ENCODE results near the gene DYNC2I2.
"Not testable (repeated sequence)": the region's sequence is repeated elsewhere in the genome, so short reads cannot be mapped to it uniquely, and the experiment has no call there.

DYNC2I2 gene

GRCh38 chr9:128702445-128702948 lies 45.9 kb upstream of the DYNC2I2 start, which contains the start of gene PKN3:
TSS of gene PKN3 (plus strand) at chr9:128702503. CDS start at chr9:128702916, 413 bp downstream.
- Histone ChIP-seq H3K9me3 (ENCODE audit: control extremely low read depth in 1 of 5, control insufficient read depth in 4 of 5, insufficient read depth in 2 of 5, low read depth in 1 of 5, low read length in 4 of 5) (no peaks in the 10 kb centered on the region), H3K4me1 (ENCODE audit: control extremely low read depth in 1 of 4, control insufficient read depth in 4 of 4, insufficient read depth in 4 of 4, low read length in 3 of 4) (peaks cover 0 to 18% (median 11%) of the 10 kb centered on the region in 4 experiments), H3K36me3 (ENCODE audit: control insufficient read depth in 4 of 4, insufficient read depth in 4 of 4, low read length in 3 of 4) (peaks cover 0 to 25% (median 11%) of the 10 kb centered on the region in 4 experiments), H3K27me3 (replicated peaks in 2 of 5; ENCODE audit: control insufficient read depth in 4 of 5, insufficient read depth in 5 of 5, low read length in 4 of 5) (no peaks in the 10 kb centered on the region), H3K27ac (ENCODE audit: insufficient read depth in 1 of 2, low read depth in 1 of 2, low read length in 2 of 2, poor library complexity in 1 of 2, severe bottlenecking in 2 of 2) (peak within 1 kb of the TSS in 1 of 2 experiments; percentile 58), H3K4me3 (ENCODE audit: control insufficient read depth in 1 of 7, extremely low read depth in 1 of 7, insufficient read depth in 4 of 7, low read depth in 2 of 7, low read length in 6 of 7) (peak within 1 kb of the TSS; percentile 65 to 94 (median 81))
- ChIA-PET CTCF (interaction anchor here (0.6 to 1.6 kb wide), 8 partner anchors 10 to 93 kb away, joined by 3 to 14 read pairs (median 3); no protein-coding TSS in a partner anchor), POLR2A (interaction anchor here (0.6 to 0.7 kb wide), 2 partner anchors 14 to 116 kb away, joined by 3 read pairs; partner anchors contain the start of gene ENDOG)
- WGBS (ENCODE audit: insufficient coverage) = 1% methylated on average over 46 of the region's 65 CpGs
- DNase-seq = peak; percentile 80 to 90 (median 90)

DNA sequence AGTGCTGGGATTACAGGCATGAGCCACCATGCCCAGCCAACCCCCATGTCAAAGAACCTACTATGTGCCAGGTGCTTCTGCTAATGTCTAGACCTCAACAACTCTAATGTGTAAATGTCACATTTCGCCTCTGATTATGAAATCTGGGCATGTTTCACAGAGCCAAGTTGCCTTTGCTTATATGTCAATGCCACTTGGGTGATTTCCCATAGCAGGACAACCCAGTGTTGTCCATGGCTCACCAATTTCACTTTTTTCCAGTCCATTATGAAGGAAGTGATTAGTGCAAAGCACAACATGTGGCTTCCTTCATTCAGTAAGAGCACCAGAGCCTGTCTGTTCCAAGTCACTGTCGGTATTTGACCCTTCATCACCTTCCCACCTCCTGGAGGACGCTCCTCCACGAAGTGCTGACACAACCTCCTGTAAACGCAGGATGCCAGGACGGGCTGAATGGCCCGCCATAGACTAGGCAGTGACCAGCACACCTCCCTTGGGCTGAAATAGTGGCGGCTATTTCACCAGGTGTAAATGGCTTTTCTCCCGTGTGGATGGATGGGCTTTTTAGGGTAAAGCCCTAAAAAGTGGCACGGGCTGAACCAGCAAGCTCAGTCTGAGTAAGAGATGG lies 44.7 kb upstream of the DYNC2I2 start:
- no peak for DNase-seq

GRCh38 chr9:128699096-128699795 lies 42.6 kb upstream of the DYNC2I2 start:
- H3K27ac ChIP-seq (ENCODE audit: insufficient read depth in 1 of 2, low read depth in 1 of 2, low read length in 2 of 2, poor library complexity in 1 of 2, severe bottlenecking in 2 of 2); H3K4me3 ChIP-seq (ENCODE audit: control insufficient read depth in 1 of 7, extremely low read depth in 1 of 7, insufficient read depth in 4 of 7, low read depth in 2 of 7, low read length in 6 of 7); H3K9me3 ChIP-seq (ENCODE audit: control extremely low read depth in 1 of 5, control insufficient read depth in 4 of 5, insufficient read depth in 2 of 5, low read depth in 1 of 5, low read length in 4 of 5); DNase-seq; H3K27me3 ChIP-seq (replicated peaks in 2 of 5; ENCODE audit: control insufficient read depth in 4 of 5, insufficient read depth in 5 of 5, low read length in 4 of 5): not testable (repeated sequence)
- ChIA-PET POLR2A (interaction anchor here (0.6 kb wide), 1 partner anchor 228 kb away, joined by 3 read pairs; no protein-coding TSS in a partner anchor), CTCF (interaction anchor here (1.6 kb wide), 1 partner anchor 7 kb away, joined by 10 read pairs; no protein-coding TSS in a partner anchor)
- Histone ChIP-seq H3K36me3 (ENCODE audit: control insufficient read depth in 4 of 4, insufficient read depth in 4 of 4, low read length in 3 of 4) (peaks cover 2 to 20% (median 12%) of the 10 kb centered on the region in 4 experiments), H3K4me1 (ENCODE audit: control extremely low read depth in 1 of 4, control insufficient read depth in 4 of 4, insufficient read depth in 4 of 4, low read length in 3 of 4) (peaks cover 0 to 18% (median 11%) of the 10 kb centered on the region in 4 experiments)
- WGBS (ENCODE audit: insufficient coverage) = 97% methylated on average over 17 of the region's 30 CpGs

More for the DNA sequence above, 44.7 kb upstream of the DYNC2I2 start:
- Histone ChIP-seq H3K27ac (ENCODE audit: insufficient read depth in 1 of 2, low read depth in 1 of 2, low read length in 2 of 2, poor library complexity in 1 of 2, severe bottlenecking in 2 of 2) (no peak overlapping the region), H3K4me3 (ENCODE audit: control insufficient read depth in 1 of 7, extremely low read depth in 1 of 7, insufficient read depth in 4 of 7, low read depth in 2 of 7, low read length in 6 of 7) (no peak overlapping the region), H3K9me3 (ENCODE audit: control extremely low read depth in 1 of 5, control insufficient read depth in 4 of 5, insufficient read depth in 2 of 5, low read depth in 1 of 5, low read length in 4 of 5) (no peaks in the 10 kb centered on the region), H3K27me3 (replicated peaks in 2 of 5; ENCODE audit: control insufficient read depth in 4 of 5, insufficient read depth in 5 of 5, low read length in 4 of 5) (no peaks in the 10 kb centered on the region), H3K4me1 (ENCODE audit: control extremely low read depth in 1 of 4, control insufficient read depth in 4 of 4, insufficient read depth in 4 of 4, low read length in 3 of 4) (peaks cover 0 to 18% (median 11%) of the 10 kb centered on the region in 4 experiments), H3K36me3 (ENCODE audit: control insufficient read depth in 4 of 4, insufficient read depth in 4 of 4, low read length in 3 of 4) (peaks cover 0 to 22% (median 8%) of the 10 kb centered on the region in 4 experiments)
- ChIA-PET POLR2A (no interaction called here), CTCF (interaction anchor here (0.7 to 1.6 kb wide), 5 partner anchors 9 to 37 kb away, joined by 3 to 14 read pairs (median 3); no protein-coding TSS in a partner anchor)
- 95% methylated on average over 8 of the region's 10 CpGs for WGBS (ENCODE audit: insufficient coverage)

GRCh38 chr9:128696923-128697707 lies 40.5 kb upstream of the DYNC2I2 start:
- 82% methylated on average over 7 of the region's 8 CpGs for whole genome bisulfite sequencing (ENCODE audit: insufficient coverage)
- POLR2A ChIA-PET = interaction anchor here (0.6 to 1.2 kb wide), 2 partner anchors 10 to 20 kb away, joined by 3 read pairs; no protein-coding TSS in a partner anchor
- H3K27me3 ChIP-seq (replicated peaks in 2 of 5; ENCODE audit: control insufficient read depth in 4 of 5, insufficient read depth in 5 of 5, low read length in 4 of 5) = no peaks in the 10 kb centered on the region
- DNase-seq = no peak
- H3K9me3 ChIP-seq (ENCODE audit: control extremely low read depth in 1 of 5, control insufficient read depth in 4 of 5, insufficient read depth in 2 of 5, low read depth in 1 of 5, low read length in 4 of 5) = no peaks in the 10 kb centered on the region
- H3K4me3 ChIP-seq (ENCODE audit: control insufficient read depth in 1 of 7, extremely low read depth in 1 of 7, insufficient read depth in 4 of 7, low read depth in 2 of 7, low read length in 6 of 7) = no peak overlapping the region
- peaks cover 0 to 5% (median 1%) of the 10 kb centered on the region in 4 experiments for H3K4me1 ChIP-seq (ENCODE audit: control extremely low read depth in 1 of 4, control insufficient read depth in 4 of 4, insufficient read depth in 4 of 4, low read length in 3 of 4)
- CTCF ChIA-PET = interaction anchor here (0.8 kb wide), 1 partner anchor 9 kb away, joined by 3 read pairs; no protein-coding TSS in a partner anchor
- peaks cover 11 to 40% (median 25%) of the 10 kb centered on the region in 4 experiments for H3K36me3 ChIP-seq (ENCODE audit: control insufficient read depth in 4 of 4, insufficient read depth in 4 of 4, low read length in 3 of 4)
- H3K27ac ChIP-seq (ENCODE audit: insufficient read depth in 1 of 2, low read depth in 1 of 2, low read length in 2 of 2, poor library complexity in 1 of 2, severe bottlenecking in 2 of 2) = no peak overlapping the region

DNA sequence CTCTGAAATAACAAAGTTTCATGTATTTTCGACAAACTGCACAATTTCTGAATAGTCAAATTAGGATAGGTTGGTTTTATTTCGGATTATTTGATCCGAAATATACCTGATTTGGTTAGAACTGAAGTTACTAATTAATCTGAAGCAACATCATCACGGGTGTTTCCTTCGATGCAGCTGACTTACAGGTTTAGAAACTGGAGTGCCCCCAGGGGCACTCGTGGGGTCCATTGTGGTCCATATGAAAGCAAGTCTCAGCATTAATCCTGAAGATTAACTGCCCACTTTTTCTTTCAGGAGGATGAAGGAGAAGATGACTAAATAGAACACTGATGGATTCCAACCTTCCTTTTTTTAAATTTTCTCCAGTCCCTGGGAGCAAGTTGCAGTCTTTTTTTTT lies 37.7 kb upstream of the DYNC2I2 start:
- DNase-seq = no peak
- H3K27ac ChIP-seq (ENCODE audit: insufficient read depth in 1 of 2, low read depth in 1 of 2, low read length in 2 of 2, poor library complexity in 1 of 2, severe bottlenecking in 2 of 2) = no peak overlapping the region
- H3K27me3 ChIP-seq (replicated peaks in 2 of 5; ENCODE audit: control insufficient read depth in 4 of 5, insufficient read depth in 5 of 5, low read length in 4 of 5) = no peaks in the 10 kb centered on the region
- H3K4me1 ChIP-seq (ENCODE audit: control extremely low read depth in 1 of 4, control insufficient read depth in 4 of 4, insufficient read depth in 4 of 4, low read length in 3 of 4) = peaks cover 10 to 17% (median 14%) of the 10 kb centered on the region in 4 experiments
- H3K36me3 ChIP-seq (ENCODE audit: control insufficient read depth in 4 of 4, insufficient read depth in 4 of 4, low read length in 3 of 4) = peaks cover 14 to 48% (median 30%) of the 10 kb centered on the region in 4 experiments
- H3K4me3 ChIP-seq (ENCODE audit: control insufficient read depth in 1 of 7, extremely low read depth in 1 of 7, insufficient read depth in 4 of 7, low read depth in 2 of 7, low read length in 6 of 7) = no peak overlapping the region
- ChIA-PET POLR2A (no interaction called here), CTCF (interaction anchor here (1.5 kb wide), 1 partner anchor 30 kb away, joined by 3 read pairs; the partner anchor contains the start of gene ZDHHC12)
- 92% methylated on average over 5 of the region's 6 CpGs for WGBS (ENCODE audit: insufficient coverage)
- H3K9me3 ChIP-seq (ENCODE audit: control extremely low read depth in 1 of 5, control insufficient read depth in 4 of 5, insufficient read depth in 2 of 5, low read depth in 1 of 5, low read length in 4 of 5) = no peaks in the 10 kb centered on the region

- H3K36me3 ChIP-seq (ENCODE audit: control insufficient read depth in 4 of 4, insufficient read depth in 4 of 4, low read length in 3 of 4) = peaks cover 14 to 48% (median 30%) of the 10 kb centered on the region in 4 experiments
- CTCF ChIA-PET = interaction anchor here (1.5 to 2.5 kb wide), 2 partner anchors 8 to 31 kb away, joined by 3 to 14 read pairs; partner anchors contain the start of genes PKN3 and ZDHHC12
- H3K4me1 ChIP-seq (ENCODE audit: control extremely low read depth in 1 of 4, control insufficient read depth in 4 of 4, insufficient read depth in 4 of 4, low read length in 3 of 4) = peaks cover 10 to 17% (median 14%) of the 10 kb centered on the region in 4 experiments
- 100% methylated on average over 3 of the region's 3 CpGs for WGBS (ENCODE audit: insufficient coverage)
- DNase-seq; H3K27ac ChIP-seq (ENCODE audit: insufficient read depth in 1 of 2, low read depth in 1 of 2, low read length in 2 of 2, poor library complexity in 1 of 2, severe bottlenecking in 2 of 2); H3K4me3 ChIP-seq (ENCODE audit: control insufficient read depth in 1 of 7, extremely low read depth in 1 of 7, insufficient read depth in 4 of 7, low read depth in 2 of 7, low read length in 6 of 7); POLR2A ChIA-PET; H3K9me3 ChIP-seq (ENCODE audit: control extremely low read depth in 1 of 5, control insufficient read depth in 4 of 5, insufficient read depth in 2 of 5, low read depth in 1 of 5, low read length in 4 of 5); H3K27me3 ChIP-seq (replicated peaks in 2 of 5; ENCODE audit: control insufficient read depth in 4 of 5, insufficient read depth in 5 of 5, low read length in 4 of 5): not testable (repeated sequence)
These were observed 37.1 kb upstream of the DYNC2I2 start for GRCh38 chr9:128693738-128694137.

Measured in common myeloid progenitor, CD34-positive (primary cell).